CD4-positive, alpha-beta memory T cell (primary cell): Measurements from ENCODE around the gene UPK3A. TPM values are rescaled to one million over a fixed set of nuclear protein-coding genes. Genes with fewer than 3 reads are reported as not detected.
"Not testable (repeated sequence)": the region's sequence is repeated elsewhere in the genome, so short reads cannot be mapped to it uniquely, and the experiment has no call there.

Source experiments
- CTCF ChIA-PET: fragments of 350-600 bp; sonication (Branson Sonifier 250); formaldehyde crosslinking; loops from one replicate; lab custom pipeline; 2021; ENCODE audit warnings: inconsistent platforms; ENCODE audit not compliant: partially characterized antibody; lab: Charles Lee
- POLR2A ChIA-PET: fragments of 350-600 bp; sonication (Branson Sonifier 250); formaldehyde crosslinking; loops from one replicate; lab custom pipeline; 2021; ENCODE audit not compliant: partially characterized antibody; lab: Charles Lee
- DNase-seq, 5 donors: peaks; one replicate each; pipeline versions ENCODE4 v3.0.0 to v3.0.0-alpha.2; 2020 to 2022; ENCODE audit warnings: mixed read lengths in 1 of 5
- H3K27ac ChIP-seq: one replicate; pipeline ENCODE4 v1.7.0; 2013; ENCODE audit warnings: low read depth, low read length
- H3K27me3 ChIP-seq: 2 replicates; pipeline ENCODE4 v1.7.0; 2013; ENCODE audit warnings: mild to moderate bottlenecking, low read length, moderate library complexity; ENCODE audit not compliant: insufficient read depth
- H3K36me3 ChIP-seq: 2 replicates; pipeline ENCODE4 v1.7.0; 2013; ENCODE audit warnings: mild to moderate bottlenecking, low read length, moderate library complexity; ENCODE audit not compliant: insufficient read depth
- H3K4me1 ChIP-seq: 2 replicates; pipeline ENCODE4 v1.7.0; 2013; ENCODE audit warnings: mild to moderate bottlenecking, low read length, moderate library complexity; ENCODE audit not compliant: insufficient read depth
- H3K4me3 ChIP-seq, 2 donors: one replicate each; pipeline ENCODE4 v1.7.0; 2013; ENCODE audit warnings: low read length in 2 of 2, mild to moderate bottlenecking in 1 of 2
- H3K9me3 ChIP-seq, 2 donors: one replicate each; pipeline ENCODE4 v1.7.0; 2013; ENCODE audit warnings: low read length in 2 of 2, control low read depth in 1 of 2; ENCODE audit not compliant: control insufficient read depth in 1 of 2
- H3K27ac Mint-ChIP-seq, 7 donors: one replicate each; pipeline ENCODE4 v1.8.0; 2020 to 2021; ENCODE audit warnings: mixed read lengths in 7 of 7, mild to moderate bottlenecking in 6 of 7, inconsistent platforms in 3 of 7, moderate library complexity in 3 of 7
- H3K27me3 Mint-ChIP-seq, 2 donors: one replicate each; pipeline ENCODE4 v1.8.0; 2020 to 2021; ENCODE audit warnings: mixed read lengths in 2 of 2
- H3K36me3 Mint-ChIP-seq, 2 donors: one replicate each; pipeline ENCODE4 v1.8.0; 2020 to 2021; ENCODE audit warnings: mixed read lengths in 2 of 2, inconsistent platforms in 1 of 2, mild to moderate bottlenecking in 1 of 2
- H3K4me1 Mint-ChIP-seq, 4 donors: one replicate each; pipeline ENCODE4 v1.8.0; 2020 to 2021; ENCODE audit warnings: mixed read lengths in 4 of 4, mild to moderate bottlenecking in 1 of 4
- H3K4me3 Mint-ChIP-seq, 8 donors: one replicate each; pipeline ENCODE4 v1.8.0; 2020 to 2021; ENCODE audit warnings: mixed read lengths in 8 of 8, mild to moderate bottlenecking in 7 of 8, moderate library complexity in 6 of 8, inconsistent platforms in 3 of 8
- H3K9me3 Mint-ChIP-seq, 8 donors: one replicate each; pipeline ENCODE4 v1.8.0; 2020 to 2021; ENCODE audit warnings: mixed read lengths in 8 of 8, mild to moderate bottlenecking in 5 of 8, inconsistent platforms in 3 of 8, moderate library complexity in 1 of 8
- intact Hi-C: fragments of 100-400 bp; cut with micrococcal nuclease; formaldehyde crosslinking; loops from one replicate; pipeline ENCODE4 v1.15.1; 2023
- polyA plus RNA-seq, 2 donors: library from polyadenylated mRNA; unstranded; fragments of 300-500 nt; fragmentation: Illumina TruSeq; gene quantifications; one replicate each; pipeline ENCODE4 v1.2.3, GENCODE V29; 2021
- total RNA-seq, 2 experiments: library from RNA; stranded (reverse); gene quantifications; one replicate each; pipeline ENCODE4 v1.2.3, GENCODE V29; 2021

Gene UPK3A
- total and polyA plus RNA-seq, 4 experiments from 2014 or later: not detected

DNA sequence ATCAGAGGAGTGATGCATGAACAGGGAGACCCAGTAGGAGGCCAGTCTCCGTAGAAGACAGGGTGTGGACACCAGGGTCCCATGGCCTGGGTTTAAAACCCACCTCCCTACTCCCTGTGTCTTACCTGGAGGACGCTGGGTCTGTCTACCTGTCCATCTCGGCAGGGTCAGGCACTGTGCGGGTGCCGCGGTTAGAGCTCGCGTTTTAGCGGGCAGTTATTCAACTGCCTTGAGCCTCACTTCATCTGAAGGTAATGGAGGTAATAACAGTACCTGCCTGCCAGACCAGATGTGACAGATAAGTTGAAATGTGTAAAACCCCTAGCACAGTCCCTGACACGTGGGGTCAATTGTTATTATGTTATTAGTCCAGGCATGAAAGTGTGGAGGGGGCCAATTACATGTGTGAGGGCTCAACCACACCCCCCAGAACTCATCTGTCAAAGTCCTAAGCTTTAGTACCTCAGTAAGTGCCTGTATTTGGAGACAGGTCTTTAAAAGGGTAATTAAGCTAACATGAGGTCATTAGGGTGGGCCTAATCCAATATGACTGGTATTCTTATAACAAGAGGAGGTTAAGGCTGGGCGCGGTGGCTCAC, 8.1 kb upstream of the UPK3A start:
- Histone ChIP-seq H3K9me3 (no peaks in the 10 kb centered on the region), H3K27me3 (no peaks in the 10 kb centered on the region), H3K4me1 (peaks cover 5% of the 10 kb centered on the region), H3K27ac (no peak overlapping the region), H3K36me3 (no peaks in the 10 kb centered on the region), H3K4me3 (no peak overlapping the region)
- intact Hi-C loops: no loop called here
- peaks cover 1 to 3% of the 10 kb centered on the region in 2 donors for H3K27me3 Mint-ChIP-seq
- ChIA-PET POLR2A (no interaction called here), CTCF (interaction anchor here (1.0 kb wide), 1 partner anchor 161 kb away, joined by 3 read pairs; no protein-coding TSS in a partner anchor)
- H3K27ac Mint-ChIP-seq: no peak overlapping the region
- no peak for DNase-seq
- H3K4me1 Mint-ChIP-seq: peaks cover 0 to 6% (median 0%) of the 10 kb centered on the region in 4 donors
- peaks cover 0 to 4% (median 0%) of the 10 kb centered on the region in 8 donors for H3K9me3 Mint-ChIP-seq
- no peaks in the 10 kb centered on the region for H3K36me3 Mint-ChIP-seq
- no peak overlapping the region for H3K4me3 Mint-ChIP-seq

DNA sequence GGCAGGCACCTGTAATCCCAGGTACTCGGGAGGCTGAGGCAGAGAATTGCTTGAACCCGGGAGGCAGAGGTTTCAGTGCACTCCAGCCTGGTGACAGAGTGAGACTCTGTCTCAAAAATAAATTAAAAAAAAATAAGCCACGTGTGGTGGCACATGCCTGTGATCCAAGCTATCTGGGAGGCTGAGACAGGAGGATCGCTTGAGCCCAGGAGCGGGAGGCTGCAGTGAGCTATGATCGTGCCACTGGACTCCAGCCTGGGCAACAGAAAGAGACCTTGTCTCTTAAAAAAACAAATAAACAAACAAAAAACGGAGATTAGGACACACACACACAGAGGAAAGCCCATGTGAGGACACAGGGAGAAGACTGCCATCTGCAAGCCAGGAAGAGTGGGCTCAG, 7.0 kb upstream of the UPK3A start:
- H3K27ac Mint-ChIP-seq: peak overlapping the region in 1 of 7 donors; percentile 50
- intact Hi-C loops, H3K36me3 ChIP-seq, H3K9me3 ChIP-seq, H3K9me3 Mint-ChIP-seq, H3K4me3 Mint-ChIP-seq, POLR2A ChIA-PET, H3K4me1 Mint-ChIP-seq, H3K27me3 ChIP-seq, H3K4me3 ChIP-seq, H3K4me1 ChIP-seq, H3K27ac ChIP-seq, H3K27me3 Mint-ChIP-seq, DNase-seq, H3K36me3 Mint-ChIP-seq: not testable (repeated sequence)
- CTCF ChIA-PET: interaction anchor here (1.0 kb wide), 1 partner anchor 160 kb away, joined by 3 read pairs; no protein-coding TSS in a partner anchor

DNA sequence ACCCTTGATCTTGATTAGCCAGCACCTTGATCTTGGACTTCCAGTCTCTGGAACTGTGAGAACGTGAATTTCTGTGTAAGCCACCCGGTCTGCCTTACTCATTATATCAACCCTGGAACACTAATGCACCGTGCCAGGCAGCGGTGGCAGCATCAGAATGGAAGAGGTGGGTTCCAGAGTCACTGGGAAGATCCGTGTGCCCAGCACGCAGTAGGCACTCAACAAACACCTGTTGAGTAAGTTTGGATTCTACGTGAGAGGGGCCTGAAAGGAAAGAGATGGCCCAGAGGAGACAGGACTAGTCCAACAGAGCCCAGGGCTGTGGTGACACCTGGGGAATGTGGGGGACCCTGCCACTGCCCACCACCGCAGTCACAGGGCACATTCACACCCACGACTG, 6.6 kb upstream of the UPK3A start:
- Mint-ChIP-seq H3K36me3 (no peaks in the 10 kb centered on the region), H3K27me3 (peaks cover 1 to 3% of the 10 kb centered on the region in 2 donors), H3K9me3 (peaks cover 0 to 4% (median 0%) of the 10 kb centered on the region in 8 donors), H3K4me3 (no peak overlapping the region), H3K27ac (no peak overlapping the region), H3K4me1 (peaks cover 0 to 6% (median 0%) of the 10 kb centered on the region in 4 donors)
- no peaks in the 10 kb centered on the region for H3K27me3 ChIP-seq
- CTCF ChIA-PET: no interaction called here
- H3K4me1 ChIP-seq: peaks cover 5% of the 10 kb centered on the region
- H3K9me3 ChIP-seq: no peaks in the 10 kb centered on the region
- H3K27ac ChIP-seq: no peak overlapping the region
- no peak overlapping the region for H3K4me3 ChIP-seq
- H3K36me3 ChIP-seq: no peaks in the 10 kb centered on the region
- POLR2A ChIA-PET: no interaction called here
- intact Hi-C loops: no loop called here
- DNase-seq: no peak

DNA sequence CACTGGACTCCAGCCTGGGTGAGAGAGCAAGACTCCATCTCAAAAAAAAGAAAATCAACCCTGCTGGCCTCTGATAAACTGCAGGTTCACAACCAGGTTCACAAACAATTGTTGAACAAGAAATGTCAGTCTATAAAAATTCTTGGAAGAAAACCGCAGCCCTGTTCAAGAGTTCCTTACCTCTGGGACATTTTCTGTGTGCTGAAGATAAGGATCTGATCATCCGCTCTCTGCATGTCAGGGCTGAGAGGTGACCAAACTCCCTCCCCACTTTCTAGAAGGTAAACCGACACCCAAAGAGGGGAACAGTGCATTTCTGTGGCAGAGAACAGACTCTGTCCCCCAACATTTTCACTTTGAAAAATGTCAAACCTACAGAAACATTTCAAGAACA, 4.2 kb upstream of the UPK3A start:
- H3K9me3 ChIP-seq: no peaks in the 10 kb centered on the region
- Mint-ChIP-seq H3K27me3 (peaks cover 2 to 9% of the 10 kb centered on the region in 2 donors), H3K36me3 (no peaks in the 10 kb centered on the region), H3K9me3 (peaks cover 0 to 4% (median 0%) of the 10 kb centered on the region in 8 donors), H3K4me1 (peaks cover 0 to 10% (median 3%) of the 10 kb centered on the region in 4 donors), H3K27ac (peak overlapping the region in 1 of 7 donors; percentile 0), H3K4me3 (no peak overlapping the region)
- no peaks in the 10 kb centered on the region for H3K36me3 ChIP-seq
- no peak for DNase-seq
- no peak overlapping the region for H3K4me3 ChIP-seq
- H3K27ac ChIP-seq: no peak overlapping the region
- H3K4me1 ChIP-seq: peaks cover 11% of the 10 kb centered on the region
- intact Hi-C loops: loop anchor here (5.0 kb wide), 1 partner anchor 37 kb away; no protein-coding TSS in a partner anchor
- H3K27me3 ChIP-seq: peaks cover 3% of the 10 kb centered on the region
- ChIA-PET POLR2A (no interaction called here), CTCF (no interaction called here)

DNA sequence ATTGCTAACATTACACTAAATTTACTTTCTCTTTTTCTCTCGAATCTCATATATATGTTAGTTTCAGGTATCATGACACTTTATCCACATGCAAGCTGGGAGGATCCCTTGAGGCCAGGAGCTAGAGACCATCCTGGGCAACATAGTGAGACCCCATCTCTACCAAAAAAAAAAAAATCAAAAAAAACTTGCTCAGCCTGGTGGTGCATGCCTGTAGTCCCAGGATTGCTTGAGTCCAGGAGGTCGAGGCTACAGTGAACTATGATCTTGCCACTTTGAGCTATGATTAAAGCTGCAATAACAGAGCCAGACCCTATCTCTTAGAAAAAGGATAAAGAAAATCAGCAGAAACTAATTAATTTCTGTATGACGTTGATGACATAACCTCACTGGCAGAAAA, 3.7 kb upstream of the UPK3A start:
- H3K4me1 ChIP-seq: peaks cover 11% of the 10 kb centered on the region
- H3K27me3 Mint-ChIP-seq: peaks cover 2 to 9% of the 10 kb centered on the region in 2 donors
- intact Hi-C loops: loop anchor here (5.0 kb wide), 1 partner anchor 36 kb away; no protein-coding TSS in a partner anchor
- no peaks in the 10 kb centered on the region for H3K36me3 Mint-ChIP-seq
- H3K4me3 Mint-ChIP-seq: no peak overlapping the region
- no peaks in the 10 kb centered on the region for H3K36me3 ChIP-seq
- H3K9me3 ChIP-seq: no peaks in the 10 kb centered on the region
- CTCF ChIA-PET: no interaction called here
- H3K27ac Mint-ChIP-seq: peak overlapping the region in 1 of 7 donors; percentile 0
- H3K27ac ChIP-seq: no peak overlapping the region
- H3K9me3 Mint-ChIP-seq: peaks cover 0 to 4% (median 0%) of the 10 kb centered on the region in 8 donors
- no peak for DNase-seq
- H3K4me3 ChIP-seq: no peak overlapping the region
- peaks cover 3% of the 10 kb centered on the region for H3K27me3 ChIP-seq
- POLR2A ChIA-PET: no interaction called here
- peaks cover 0 to 10% (median 3%) of the 10 kb centered on the region in 4 donors for H3K4me1 Mint-ChIP-seq

DNA sequence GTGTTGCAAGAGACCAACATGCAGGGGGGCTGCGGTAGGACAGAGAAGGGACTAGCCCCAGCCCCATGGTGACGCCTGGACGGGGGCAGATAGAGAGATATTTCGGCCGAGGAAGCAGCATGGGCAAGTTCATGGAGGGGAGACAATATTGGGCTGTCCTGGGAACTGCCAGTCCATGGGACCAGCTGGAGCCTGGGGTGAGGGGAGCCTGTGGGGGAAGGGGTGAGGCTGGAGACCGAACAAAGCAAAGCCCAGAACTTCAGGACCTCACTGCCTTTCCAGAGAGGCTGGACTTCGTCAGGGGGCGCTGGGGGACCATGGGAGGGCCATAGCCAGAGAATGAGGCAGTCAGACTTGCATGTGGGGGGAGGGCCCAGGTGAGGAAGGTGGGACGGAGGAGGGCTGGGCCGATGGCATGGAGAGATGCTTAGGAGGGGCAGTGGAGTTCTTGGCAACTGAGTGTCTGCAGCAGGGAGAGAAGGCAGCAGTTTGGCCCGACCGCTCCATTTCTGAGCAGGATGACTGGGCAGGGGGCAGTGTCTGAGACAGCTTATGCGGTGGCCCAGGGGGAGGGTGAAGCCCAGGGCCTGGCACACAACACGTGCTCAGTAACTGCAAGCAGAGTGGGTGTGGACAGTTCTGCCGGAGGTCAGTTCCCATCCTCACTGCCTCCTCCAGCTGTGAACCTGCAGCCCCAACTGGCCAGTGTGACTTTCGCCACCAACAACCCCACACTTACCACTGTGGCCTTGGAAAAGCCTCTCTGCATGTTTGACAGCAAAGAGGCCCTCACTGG, 712 bp downstream of the UPK3A start:
- H3K27ac Mint-ChIP-seq: no peak overlapping the region
- H3K27me3 Mint-ChIP-seq: peaks cover 2 to 9% of the 10 kb centered on the region in 2 donors
- peaks cover 0 to 4% (median 3%) of the 10 kb centered on the region in 4 donors for H3K4me1 Mint-ChIP-seq
- no peak for DNase-seq
- H3K36me3 Mint-ChIP-seq: no peaks in the 10 kb centered on the region
- Histone ChIP-seq H3K36me3 (no peaks in the 10 kb centered on the region), H3K4me3 (no peak overlapping the region), H3K27ac (no peak overlapping the region), H3K27me3 (peaks cover 3% of the 10 kb centered on the region), H3K9me3 (no peaks in the 10 kb centered on the region), H3K4me1 (peaks cover 6% of the 10 kb centered on the region)
- intact Hi-C loops: no loop called here
- peak overlapping the region in 1 of 8 donors; percentile 27 for H3K4me3 Mint-ChIP-seq
- H3K9me3 Mint-ChIP-seq: no peaks in the 10 kb centered on the region
- ChIA-PET POLR2A (no interaction called here), CTCF (no interaction called here)

DNA sequence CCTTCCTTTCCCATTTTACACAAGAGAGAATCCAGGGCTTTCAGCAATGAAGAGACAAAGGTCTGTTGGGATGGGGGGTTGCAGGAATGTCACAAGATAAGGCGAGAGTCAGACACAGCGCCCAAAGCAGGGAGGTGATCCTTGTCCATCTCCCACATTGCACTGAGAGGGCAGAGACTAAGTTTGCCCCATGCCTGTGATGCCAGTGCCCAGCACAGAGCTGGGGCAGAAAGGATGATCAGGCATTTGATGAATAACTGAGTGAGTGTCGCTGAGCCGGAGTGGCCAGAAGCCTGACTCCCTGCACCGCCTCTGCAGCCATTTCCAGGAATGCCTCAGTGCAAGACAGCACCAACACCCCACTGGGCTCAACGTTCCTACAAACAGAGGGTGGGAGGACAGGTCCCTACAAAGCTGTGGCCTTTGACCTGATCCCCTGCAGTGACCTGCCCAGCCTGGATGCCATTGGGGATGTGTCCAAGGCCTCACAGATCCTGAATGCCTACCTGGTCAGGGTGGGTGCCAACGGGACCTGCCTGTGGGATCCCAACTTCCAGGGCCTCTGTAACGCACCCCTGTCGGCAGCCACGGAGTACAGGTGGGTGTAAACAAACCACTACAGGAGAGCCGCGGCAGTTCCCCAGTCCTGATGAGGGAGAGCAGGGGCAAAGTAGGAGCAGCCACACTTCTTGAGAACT, 2.3 kb downstream of the UPK3A start:
- Mint-ChIP-seq H3K9me3 (no peaks in the 10 kb centered on the region), H3K27me3 (peaks cover 2 to 9% of the 10 kb centered on the region in 2 donors), H3K4me1 (peaks cover 0 to 4% (median 3%) of the 10 kb centered on the region in 4 donors), H3K27ac (no peak overlapping the region), H3K36me3 (no peaks in the 10 kb centered on the region), H3K4me3 (peak overlapping the region in 1 of 8 donors; percentile 8)
- Histone ChIP-seq H3K4me1 (peaks cover 6% of the 10 kb centered on the region), H3K36me3 (no peaks in the 10 kb centered on the region), H3K9me3 (no peaks in the 10 kb centered on the region), H3K27ac (no peak overlapping the region), H3K27me3 (peaks cover 3% of the 10 kb centered on the region), H3K4me3 (no peak overlapping the region)
- intact Hi-C loops: no loop called here
- DNase-seq: no peak
- POLR2A ChIA-PET: no interaction called here
- CTCF ChIA-PET: interaction anchor here (1.8 kb wide), 1 partner anchor 16 kb away, joined by 5 read pairs; no protein-coding TSS in a partner anchor
